BJ (cell line): ENCODE data around the gene MAP7. TPM values are rescaled to one million over a fixed set of nuclear protein-coding genes. Genes with fewer than 3 reads are reported as not detected.

ENCODE experiments used
- CTCF ChIA-PET: fragments of 350-600 bp; formaldehyde crosslinking; extraction: SDS; loops from one replicate; lab custom pipeline; 2021; ENCODE audit warnings: antibody characterized with exemption, inconsistent platforms; lab: Yijun Ruan, JAX
- POLR2A ChIA-PET: fragments of 300-600 bp; sonication (Branson Sonifier 250); formaldehyde crosslinking; extraction: SDS; loops from one replicate; lab custom pipeline; 2021; ENCODE audit warnings: antibody characterized with exemption; lab: Charles Lee
- DNase-seq: peaks from one replicate; pipeline ENCODE4 v3.0.0-alpha.2; 2011; ENCODE audit warnings: low read depth
- H3K27me3 ChIP-seq: 2 replicates; pipeline ENCODE4 v1.6.0; 2011; ENCODE audit warnings: low read length; ENCODE audit not compliant: control insufficient read depth, insufficient read depth
- H3K36me3 ChIP-seq: 2 replicates; pipeline ENCODE4 v1.5.1; 2011; ENCODE audit warnings: low read length; ENCODE audit not compliant: control insufficient read depth, insufficient read depth
- H3K4me3 ChIP-seq: 2 replicates; pipeline ENCODE4 v1.5.1; 2011; ENCODE audit warnings: low read depth, mild to moderate bottlenecking, control low read depth, low read length
- polyA plus RNA-seq: library from polyadenylated mRNA; depleted of rRNA; stranded (reverse); fragments of >200 nt; gene quantifications from 2 replicates; pipeline ENCODE4 v1.2.3, GENCODE V29; 2011
- TF ChIP-seq, protein P1 (sequence below): IDR thresholded peaks from 2 replicates; pipeline ENCODE4 v1.5.1; 2011; ENCODE audit warnings: low read depth, mild to moderate bottlenecking, control low read depth, inconsistent platforms, low read length, moderate library complexity; ENCODE audit not compliant: insufficient read depth

MAP7 gene
- polyA plus RNA-seq, 1 experiment = 0.45 TPM

DNA sequence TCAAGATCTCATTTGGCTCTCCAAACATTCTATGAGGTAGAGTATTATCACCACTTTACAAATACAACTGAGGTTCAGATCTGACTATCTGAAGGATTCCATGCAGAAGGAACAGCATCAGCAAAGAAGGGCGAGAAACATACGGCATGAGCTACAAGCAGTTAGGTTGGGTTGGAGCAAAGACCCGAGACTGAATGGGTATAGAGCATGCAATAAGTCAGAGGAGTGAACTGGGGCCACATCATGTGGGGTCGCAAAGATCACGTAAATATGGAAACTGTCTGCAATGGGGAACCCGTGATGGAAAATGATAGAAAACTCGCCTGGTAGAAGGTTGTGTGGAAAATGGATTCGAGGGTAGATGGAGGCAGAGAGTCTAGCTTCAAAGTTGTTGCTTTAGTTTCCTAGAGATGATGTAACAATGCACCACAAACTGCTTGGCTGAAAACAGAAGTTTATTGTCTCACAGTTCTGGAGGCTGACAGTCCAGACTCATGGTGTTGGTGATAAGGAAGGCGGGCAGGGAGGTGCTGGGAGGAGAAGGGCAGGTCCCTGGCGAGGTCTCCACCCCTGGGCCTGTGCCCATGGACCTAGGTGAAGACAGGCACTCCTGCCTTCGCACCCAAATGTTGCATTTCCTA lies 216.3 kb downstream of the MAP7 start:
- DNase-seq = no peak
- TF ChIP-seq, protein P1, sequence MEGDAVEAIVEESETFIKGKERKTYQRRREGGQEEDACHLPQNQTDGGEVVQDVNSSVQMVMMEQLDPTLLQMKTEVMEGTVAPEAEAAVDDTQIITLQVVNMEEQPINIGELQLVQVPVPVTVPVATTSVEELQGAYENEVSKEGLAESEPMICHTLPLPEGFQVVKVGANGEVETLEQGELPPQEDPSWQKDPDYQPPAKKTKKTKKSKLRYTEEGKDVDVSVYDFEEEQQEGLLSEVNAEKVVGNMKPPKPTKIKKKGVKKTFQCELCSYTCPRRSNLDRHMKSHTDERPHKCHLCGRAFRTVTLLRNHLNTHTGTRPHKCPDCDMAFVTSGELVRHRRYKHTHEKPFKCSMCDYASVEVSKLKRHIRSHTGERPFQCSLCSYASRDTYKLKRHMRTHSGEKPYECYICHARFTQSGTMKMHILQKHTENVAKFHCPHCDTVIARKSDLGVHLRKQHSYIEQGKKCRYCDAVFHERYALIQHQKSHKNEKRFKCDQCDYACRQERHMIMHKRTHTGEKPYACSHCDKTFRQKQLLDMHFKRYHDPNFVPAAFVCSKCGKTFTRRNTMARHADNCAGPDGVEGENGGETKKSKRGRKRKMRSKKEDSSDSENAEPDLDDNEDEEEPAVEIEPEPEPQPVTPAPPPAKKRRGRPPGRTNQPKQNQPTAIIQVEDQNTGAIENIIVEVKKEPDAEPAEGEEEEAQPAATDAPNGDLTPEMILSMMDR = no peak
- no peaks in the 10 kb centered on the region; the same call in 1 of the 2 replicates for H3K27me3 ChIP-seq
- CTCF ChIA-PET = interaction anchor here (1.3 kb wide), 1 partner anchor 213 kb away, joined by 4 read pairs; no protein-coding TSS in a partner anchor
- H3K36me3 ChIP-seq = no peaks in the 10 kb centered on the region
- no peak overlapping the region for H3K4me3 ChIP-seq
- POLR2A ChIA-PET = no interaction called here

DNA sequence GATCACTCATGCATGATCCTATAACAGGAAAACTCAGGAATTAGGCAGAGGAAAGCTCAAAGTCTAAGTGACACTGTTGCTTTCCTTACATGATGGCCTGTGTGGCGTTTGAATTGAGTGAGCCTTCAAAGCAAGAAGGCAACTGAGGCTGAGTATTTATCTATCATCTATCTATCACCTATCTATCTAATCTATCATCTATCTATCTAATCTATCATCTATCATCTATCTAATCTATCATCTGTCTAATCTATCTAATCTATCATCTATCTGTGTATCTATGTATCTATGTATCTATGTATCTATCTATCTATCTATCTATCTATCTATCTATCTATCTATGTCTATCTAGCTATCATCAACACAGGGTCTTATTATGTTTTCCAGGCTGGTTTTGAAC lies 218.8 kb downstream of the MAP7 start:
- TF ChIP-seq, protein P1 = no peak
- H3K4me3 ChIP-seq = no peak overlapping the region
- no peak for DNase-seq
- ChIA-PET POLR2A (no interaction called here), CTCF (interaction anchor here (1.4 kb wide), 1 partner anchor 14 kb away, joined by 4 read pairs; no protein-coding TSS in a partner anchor)
- no peaks in the 10 kb centered on the region for H3K36me3 ChIP-seq
- H3K27me3 ChIP-seq = no peaks in the 10 kb centered on the region; the same call in 1 of the 2 replicates

DNA sequence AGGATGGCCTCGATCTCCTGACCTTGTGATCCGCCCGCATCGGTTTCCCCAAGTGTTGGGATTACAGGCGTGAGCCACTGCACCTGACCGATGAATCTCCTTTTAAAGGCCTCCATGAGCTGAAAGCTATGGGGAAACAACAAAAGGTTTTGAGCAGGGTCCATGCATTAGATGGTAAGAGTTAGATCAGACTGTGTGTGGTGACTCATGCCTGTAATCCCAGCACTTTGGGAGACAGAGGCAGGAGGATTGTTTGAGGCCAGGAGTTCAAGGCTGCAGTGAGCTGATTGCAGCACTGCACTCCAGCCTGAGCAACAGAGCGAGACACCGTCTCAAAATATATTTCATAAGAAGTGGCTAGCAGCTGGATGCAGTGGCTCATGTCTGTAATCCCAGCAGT lies 219.6 kb downstream of the MAP7 start:
- H3K27me3 ChIP-seq = no peaks in the 10 kb centered on the region; the same call in 1 of the 2 replicates
- DNase-seq = no peak
- H3K36me3 ChIP-seq = no peaks in the 10 kb centered on the region
- no peak overlapping the region for H3K4me3 ChIP-seq
- ChIA-PET CTCF (interaction anchor here (1.4 kb wide), 1 partner anchor 13 kb away, joined by 4 read pairs; no protein-coding TSS in a partner anchor), POLR2A (no interaction called here)
- TF ChIP-seq, protein P1 = no peak

DNA sequence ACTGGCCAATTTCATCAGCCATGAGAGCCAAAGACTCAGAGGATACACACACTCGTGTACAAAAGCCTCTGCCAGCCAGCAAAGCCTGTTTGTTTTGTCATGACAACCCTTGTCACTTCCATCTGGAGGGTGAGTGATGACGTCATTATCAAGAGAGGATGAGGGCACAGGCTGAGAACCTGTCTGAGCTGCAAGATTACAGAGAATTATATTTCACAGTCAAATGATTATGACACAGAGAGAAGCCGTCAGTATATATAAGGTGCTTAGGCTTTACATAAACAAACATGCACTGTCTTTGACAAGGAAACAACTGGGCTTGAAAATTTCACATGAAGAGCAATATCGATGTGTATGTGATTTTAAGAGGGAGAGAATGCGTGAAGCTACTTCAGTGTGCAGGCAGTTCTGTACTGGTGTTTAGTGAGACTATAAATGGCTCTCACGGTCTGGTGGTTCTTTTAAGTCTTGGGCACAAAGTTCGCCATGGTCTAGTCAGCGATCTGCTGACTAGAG lies 224.1 kb downstream of the MAP7 start:
- H3K36me3 ChIP-seq = no peaks in the 10 kb centered on the region
- no peak overlapping the region for H3K4me3 ChIP-seq
- H3K27me3 ChIP-seq = no peaks in the 10 kb centered on the region
- no peak for DNase-seq
- TF ChIP-seq, protein P1 = no peak
- ChIA-PET CTCF (interaction anchor here (1.6 kb wide), 1 partner anchor 8 kb away, joined by 8 read pairs; no protein-coding TSS in a partner anchor), POLR2A (no interaction called here)

DNA sequence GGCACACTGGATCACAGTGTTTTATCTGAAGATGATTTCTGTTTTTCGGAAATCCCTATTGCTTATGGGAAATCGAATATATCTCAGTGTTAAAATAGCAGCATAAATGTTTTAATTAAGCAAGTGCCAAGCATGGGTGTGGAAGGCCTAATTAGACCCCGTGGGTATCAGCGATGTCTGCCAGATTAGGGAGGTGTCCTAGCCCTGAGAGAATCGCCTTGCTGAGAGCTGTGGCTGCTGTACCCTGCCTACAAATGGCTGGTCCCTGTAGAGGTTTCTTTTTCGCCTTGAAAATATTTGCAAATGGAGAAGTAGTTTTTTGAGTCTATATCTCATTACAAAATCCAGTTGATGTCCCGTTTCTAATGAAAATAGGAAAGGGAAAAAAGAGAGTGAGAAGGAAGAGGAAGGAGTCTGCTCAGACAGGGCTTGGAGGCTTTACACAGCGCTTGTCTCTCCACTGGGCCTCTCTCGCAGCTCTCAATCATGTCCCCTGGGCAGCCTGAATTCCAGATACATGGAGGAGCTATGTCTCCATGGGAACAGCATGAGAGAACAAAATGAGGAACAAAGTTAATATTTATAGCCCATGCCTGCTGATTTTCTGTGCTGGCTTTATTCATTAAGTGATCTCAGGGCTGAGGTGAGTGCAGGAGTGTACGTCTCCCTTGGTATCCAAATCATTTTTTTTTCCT lies 225.4 kb downstream of the MAP7 start:
- no peak for DNase-seq
- Histone ChIP-seq H3K4me3 (no peak overlapping the region), H3K27me3 (no peaks in the 10 kb centered on the region), H3K36me3 (no peaks in the 10 kb centered on the region)
- CTCF ChIA-PET = no interaction called here
- POLR2A ChIA-PET = no interaction called here
- TF ChIP-seq, protein P1 = no peak
